G401 (cell line): ENCODE measurements around the gene DGCR8. TPM values are rescaled to one million over a fixed set of nuclear protein-coding genes. Genes with fewer than 3 reads are reported as not detected.

Experiments used
- DNase-seq: peaks from one replicate; pipeline ENCODE4 v3.0.0-alpha.2; 2015; ENCODE audit warnings: low spot score
- in situ Hi-C: cut with HindIII; loops from 2 replicates; pipeline ENCODE4 v1.10.0; 2016; ENCODE audit warnings: low sequenced_read_pairs, mixed read lengths
- total RNA-seq: library from RNA; depleted of rRNA; stranded (reverse); fragments of >200 nt; shearing (Covaris generic); gene quantifications from 2 replicates; pipeline ENCODE4 v1.2.3, GENCODE V29; 2014

Gene DGCR8
- total RNA-seq, 1 experiment from 2014 or later = 22.0 TPM

DNA sequence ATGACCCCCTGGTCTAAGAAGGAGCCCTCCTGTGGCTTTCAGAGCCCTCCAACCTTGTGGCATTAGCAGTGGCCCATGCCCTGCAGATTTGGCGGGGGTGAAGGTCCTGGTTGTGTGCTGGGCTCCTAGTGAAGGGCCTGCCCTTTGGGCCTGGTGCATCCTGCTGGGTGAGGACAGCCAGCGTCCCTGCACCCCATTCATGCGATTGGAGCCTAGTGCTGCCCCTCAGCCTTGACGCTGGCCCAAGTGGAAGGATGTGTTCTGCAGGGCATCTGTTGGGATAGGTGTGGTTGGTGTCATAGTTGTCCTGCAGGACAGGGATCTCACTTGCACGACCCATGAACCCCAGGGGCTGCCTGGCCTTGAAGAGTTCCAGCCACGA is 28.1 kb upstream of the DGCR8 start:
- DNase-seq = no peak
- in situ Hi-C loops = no loop called here

DNA sequence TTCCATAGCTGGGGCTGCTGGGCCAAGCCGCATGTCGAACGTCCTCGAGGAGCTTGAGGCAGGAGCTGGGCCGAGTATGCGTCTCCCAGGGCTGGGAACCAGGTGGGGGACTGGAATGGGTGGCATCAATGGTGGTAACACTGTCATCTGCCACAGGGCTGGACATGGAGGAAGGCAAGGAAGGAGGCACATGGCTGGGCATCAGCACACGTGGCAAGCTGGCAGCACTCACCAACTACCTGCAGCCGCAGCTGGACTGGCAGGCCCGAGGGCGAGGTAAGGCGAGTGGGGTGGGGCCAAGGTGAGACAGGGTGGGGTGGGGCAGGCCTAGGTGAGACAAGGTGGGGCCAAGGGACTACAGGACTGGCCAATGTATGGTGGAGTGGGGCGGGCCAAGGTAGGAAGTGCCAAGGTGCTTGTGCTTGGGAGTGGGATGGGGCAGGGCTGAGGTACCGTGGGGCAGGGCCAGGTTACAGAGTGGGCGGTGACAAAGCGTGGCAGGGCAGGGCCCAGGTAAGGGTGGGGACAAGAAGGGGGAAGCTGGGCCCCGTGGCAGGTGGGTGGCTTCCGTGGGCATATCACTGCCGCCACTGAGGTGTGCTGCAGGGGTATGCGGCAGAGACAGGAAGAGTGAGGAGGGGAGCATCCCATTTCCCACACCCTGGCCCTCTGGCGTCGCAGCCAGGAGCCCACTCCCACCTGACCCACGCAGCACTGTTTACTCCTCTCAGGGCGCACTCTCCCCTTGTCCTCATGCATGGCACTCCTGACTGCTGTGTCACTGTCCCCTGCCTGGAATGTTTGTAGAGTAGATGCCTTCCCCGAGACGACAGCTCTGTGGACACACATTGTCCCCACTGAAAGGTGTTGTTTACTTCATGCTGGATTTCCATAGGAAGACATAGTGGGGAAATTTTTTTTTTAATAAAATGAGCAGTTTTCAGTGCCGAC is 27.5 kb upstream of the DGCR8 start:
- no peak for DNase-seq

GRCh38 chr22:20053407-20054033 is 26.5 kb upstream of the DGCR8 start:
- in situ Hi-C loops = no loop called here
- no peak for DNase-seq

More for the DNA sequence above, 27.5 kb upstream of the DGCR8 start:
- in situ Hi-C loops = no loop called here

- DNase-seq = no peak
- in situ Hi-C loops = no loop called here
Observed at GRCh38 chr22:20054034-20054427, 26.0 kb upstream of the DGCR8 start.

- DNase-seq = no peak
- in situ Hi-C loops = no loop called here
Observed at GRCh38 chr22:20054485-20054884, 25.6 kb upstream of the DGCR8 start.

- DNase-seq = no peak
- in situ Hi-C loops = no loop called here
Observed at GRCh38 chr22:20055144-20055543, 24.9 kb upstream of the DGCR8 start.

GRCh38 chr22:20055654-20056053 is 24.4 kb upstream of the DGCR8 start:
- DNase-seq = no peak
- in situ Hi-C loops = no loop called here

DNA sequence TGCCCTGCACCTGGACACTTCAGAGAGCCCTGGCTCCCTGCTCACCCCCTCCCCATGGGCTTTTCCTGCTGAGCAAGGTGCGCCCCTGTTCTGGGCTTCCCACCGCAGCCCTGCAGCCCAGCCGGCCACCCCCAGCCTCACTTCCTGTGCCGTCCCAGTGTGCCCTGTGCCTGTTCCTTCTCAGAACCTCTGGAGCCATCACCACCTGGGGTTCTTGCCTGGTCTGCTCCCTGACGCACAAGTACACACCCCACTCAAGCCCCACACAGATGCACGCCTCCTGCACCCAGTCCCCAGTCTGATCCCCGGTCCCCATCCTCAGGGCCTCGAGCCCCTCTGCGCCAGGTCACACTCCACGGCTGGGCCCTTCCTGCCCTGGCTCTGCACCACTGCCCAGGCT is 23.9 kb upstream of the DGCR8 start:
- in situ Hi-C loops = no loop called here
- no peak for DNase-seq

GRCh38 chr22:20056696-20057386 is 23.2 kb upstream of the DGCR8 start:
- DNase-seq = no peak
- in situ Hi-C loops = no loop called here

- no peak for DNase-seq
- in situ Hi-C loops = no loop called here
Observed at GRCh38 chr22:20057596-20058268, 22.3 kb upstream of the DGCR8 start.

DNA sequence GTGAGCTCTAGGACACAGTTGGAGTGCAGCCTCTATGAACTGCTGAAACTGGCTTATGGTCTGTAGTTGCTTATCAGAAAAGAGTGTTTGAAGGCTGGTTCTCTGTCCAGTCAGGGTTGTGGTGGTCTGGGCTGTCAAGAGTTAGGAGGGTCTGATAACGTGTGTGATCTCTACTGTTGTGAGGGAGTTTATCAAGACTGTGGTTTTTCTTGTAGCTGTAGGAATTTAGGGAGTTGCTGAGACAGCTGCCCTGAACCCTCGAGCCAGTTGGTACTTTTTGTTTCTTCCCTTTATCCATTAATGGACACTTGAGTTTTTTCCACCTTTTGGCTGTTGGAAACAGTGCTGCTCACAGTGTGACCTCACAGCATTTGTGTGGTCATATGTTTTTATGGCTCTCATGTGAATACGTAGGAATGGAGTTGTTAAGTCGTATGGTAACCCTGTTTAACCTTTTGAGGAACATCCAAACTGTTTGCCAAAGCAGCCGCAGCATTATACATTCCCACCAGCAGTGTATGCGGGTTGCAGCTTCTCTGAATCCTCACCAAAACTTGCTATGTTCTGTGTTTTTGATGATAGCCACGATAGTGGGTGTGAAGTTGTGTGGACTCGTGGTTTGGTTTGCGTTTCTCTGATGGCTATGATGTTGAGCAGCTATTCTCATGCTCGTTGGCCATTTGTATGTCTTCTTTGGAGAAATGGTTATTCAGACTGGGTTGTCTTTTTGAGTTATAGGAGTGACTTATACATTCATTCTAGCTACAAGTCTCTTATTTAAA is 20.9 kb upstream of the DGCR8 start:
- no peak for DNase-seq
- in situ Hi-C loops = no loop called here

DNA sequence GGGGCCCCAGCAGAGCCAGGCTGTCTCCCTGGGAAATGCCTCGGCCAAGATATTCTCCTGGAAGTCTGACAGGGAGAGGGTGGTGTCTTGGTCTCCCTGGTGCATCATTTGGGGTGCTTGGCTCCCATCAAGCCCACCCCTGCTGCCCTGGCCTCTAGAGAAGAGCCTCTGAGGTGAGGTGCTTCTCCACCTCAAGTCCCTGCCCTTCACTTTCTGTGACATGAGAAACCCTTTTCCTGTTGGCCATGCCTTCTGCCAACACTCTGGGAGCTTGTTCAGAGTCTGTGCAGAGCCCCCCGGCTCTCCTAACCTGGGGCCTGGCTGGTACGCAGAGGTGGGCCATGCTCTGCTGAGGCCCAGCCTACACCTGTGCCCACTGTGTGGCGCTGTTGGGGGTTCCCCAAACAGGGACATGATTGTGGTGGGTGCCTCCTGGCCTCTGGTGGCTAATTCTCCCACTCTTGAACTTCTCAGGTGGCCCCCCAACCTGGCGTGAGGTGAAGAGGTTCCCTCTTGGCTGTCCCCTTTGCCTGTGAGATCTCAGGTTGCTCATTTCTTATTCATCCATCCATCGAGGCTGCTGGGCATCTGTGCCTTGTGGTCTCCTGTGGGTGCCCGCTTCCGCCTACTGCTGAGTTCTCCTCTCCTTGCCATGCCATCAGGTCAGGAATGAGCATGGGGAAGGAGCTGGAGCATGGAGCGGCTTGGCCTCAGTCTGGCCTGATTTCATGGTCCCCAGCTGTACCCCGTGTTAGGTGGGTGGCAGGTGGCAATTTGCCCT is 19.2 kb upstream of the DGCR8 start:
- in situ Hi-C loops = no loop called here
- no peak for DNase-seq

DNA sequence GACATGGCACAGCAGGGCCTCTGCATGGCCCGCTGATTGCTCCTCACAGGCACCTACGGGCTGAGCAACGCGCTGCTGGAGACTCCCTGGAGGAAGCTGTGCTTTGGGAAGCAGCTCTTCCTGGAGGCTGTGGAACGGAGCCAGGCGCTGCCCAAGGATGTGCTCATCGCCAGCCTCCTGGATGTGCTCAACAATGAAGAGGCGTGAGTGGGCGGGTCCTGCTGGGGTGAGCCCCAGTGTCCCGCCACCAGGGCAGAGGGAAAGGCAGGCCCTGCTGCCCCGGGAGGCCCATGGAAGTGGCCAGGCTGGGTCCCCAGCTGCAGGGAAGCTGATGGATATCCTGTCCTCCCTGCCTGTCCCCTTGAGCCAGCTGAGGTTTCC is 18.6 kb upstream of the DGCR8 start:
- in situ Hi-C loops = no loop called here
- DNase-seq = no peak

GRCh38 chr22:20062043-20062765 is 17.8 kb upstream of the DGCR8 start:
- no peak for DNase-seq
- in situ Hi-C loops = no loop called here

GRCh38 chr22:20062766-20063083 is 17.3 kb upstream of the DGCR8 start:
- DNase-seq = no peak
- in situ Hi-C loops = no loop called here

DNA sequence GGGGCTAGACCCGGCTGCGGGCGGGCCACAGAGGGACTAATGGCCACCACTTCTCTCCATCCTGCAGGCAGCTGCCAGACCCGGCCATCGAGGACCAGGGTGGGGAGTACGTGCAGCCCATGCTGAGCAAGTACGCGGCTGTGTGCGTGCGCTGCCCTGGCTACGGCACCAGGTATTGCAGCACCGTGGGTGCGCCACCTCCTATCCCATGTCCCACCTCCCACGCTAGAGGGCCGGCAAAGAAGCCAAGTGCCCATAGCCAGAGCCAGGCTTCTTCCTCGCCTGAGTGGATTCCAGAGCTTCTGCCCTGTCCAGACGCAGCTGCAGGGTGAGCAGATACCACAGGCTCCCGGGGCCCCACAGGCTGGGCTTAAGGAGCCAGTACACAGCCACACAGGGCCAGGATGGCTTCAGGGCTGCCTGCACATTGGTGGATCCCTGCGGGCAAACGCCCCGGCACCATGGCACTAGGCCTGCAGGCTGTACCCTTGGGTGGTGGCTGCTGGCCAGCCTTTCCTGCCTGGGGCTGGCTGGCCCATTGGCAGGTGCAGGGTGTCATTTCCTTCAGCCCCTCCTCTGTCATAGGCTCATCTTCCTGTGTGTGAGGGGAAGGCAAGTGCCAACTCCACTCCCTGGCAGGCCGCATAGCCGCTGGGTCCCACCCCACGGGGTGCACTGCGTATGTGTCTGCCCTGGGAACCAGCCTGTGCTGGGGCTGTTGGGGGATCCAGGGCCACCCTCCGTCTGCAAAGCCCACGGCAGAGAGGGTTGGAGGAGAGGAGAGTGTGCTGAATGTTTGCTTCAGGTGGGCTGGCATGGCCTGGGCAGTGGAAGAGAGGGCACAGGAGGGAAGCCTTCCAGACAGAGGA is 16.5 kb upstream of the DGCR8 start:
- DNase-seq = no peak
- in situ Hi-C loops = no loop called here

DNA sequence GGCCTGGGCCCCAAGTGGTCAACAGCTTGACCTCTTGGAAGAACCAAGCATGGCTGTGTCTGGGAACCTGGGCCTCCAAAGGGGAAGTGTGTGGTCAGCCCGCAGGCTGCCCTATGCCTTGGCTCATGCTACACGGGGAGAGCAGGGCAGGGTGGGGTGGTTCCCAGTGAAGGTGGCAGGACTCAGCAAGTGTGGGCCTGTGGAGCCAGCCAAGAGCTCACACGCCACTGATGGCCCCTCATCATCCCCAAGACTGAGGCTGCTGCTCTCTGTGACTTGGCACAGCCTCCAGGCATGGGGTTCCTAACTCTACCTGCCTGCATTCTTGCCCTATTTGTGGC is 15.9 kb upstream of the DGCR8 start:
- no peak for DNase-seq
- in situ Hi-C loops = no loop called here
